Endometrium (tissue), 2 donors: ENCODE data around the gene DHRS1.

Experiments used
- FAIRE-seq: peaks from 2 replicates; lab custom pipeline; 2012; peaks lifted over from hg19 to GRCh38; lab: Jason Lieb, UNC
- donor health status: control.
- donor health status: control.

The DHRS1 gene

DNA sequence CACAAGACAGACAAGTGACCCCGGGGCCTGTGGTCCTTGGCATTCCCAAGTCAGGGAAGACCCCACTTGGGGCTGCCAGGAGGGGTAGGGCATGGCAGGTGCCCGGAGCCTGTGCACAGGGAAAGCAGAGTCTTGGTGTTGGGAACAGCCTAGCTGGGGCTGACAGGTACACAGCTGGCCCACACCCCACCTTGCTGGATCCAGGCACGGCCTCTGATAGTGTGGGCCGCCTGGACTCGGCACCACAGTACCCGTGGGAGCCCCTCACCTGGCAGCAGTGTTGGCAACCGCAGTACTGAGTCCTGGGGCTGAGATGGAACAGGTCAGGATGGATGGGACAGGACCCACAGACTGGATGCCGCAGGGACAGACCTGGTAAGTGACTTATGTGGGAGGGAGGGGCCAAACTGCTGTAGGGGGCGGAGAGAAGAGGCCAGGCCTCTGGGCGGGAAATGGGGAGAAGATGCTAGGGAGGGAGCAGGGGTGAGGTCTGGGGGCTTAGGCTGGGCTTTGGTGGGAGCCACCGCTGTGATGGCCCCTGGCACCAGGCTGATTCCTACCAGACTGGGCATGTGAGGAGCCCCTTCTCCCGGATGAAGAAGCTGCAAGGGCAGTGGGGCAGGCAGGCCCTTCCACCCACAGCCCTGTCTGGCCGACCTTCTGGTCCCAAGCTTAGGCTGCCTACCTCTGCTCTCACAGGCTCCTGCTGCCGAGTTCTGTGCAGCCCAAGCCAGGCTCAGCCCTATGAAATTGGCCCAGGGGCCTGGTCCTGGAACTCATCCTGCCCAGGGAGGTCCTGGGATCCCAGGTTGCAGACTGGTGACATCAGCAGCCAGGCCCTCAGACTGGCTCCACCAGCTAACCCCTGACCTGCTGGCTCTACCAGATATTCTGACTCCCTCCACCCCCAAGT is 36.5 kb downstream of the DHRS1 start, which contains the start of gene TGM1:
TSS of gene TGM1 (minus strand) at position 357 of the 913 bp plus-strand sequence. CDS start 825 bp downstream, outside the sequence.
- FAIRE-seq, result no peak

DNA sequence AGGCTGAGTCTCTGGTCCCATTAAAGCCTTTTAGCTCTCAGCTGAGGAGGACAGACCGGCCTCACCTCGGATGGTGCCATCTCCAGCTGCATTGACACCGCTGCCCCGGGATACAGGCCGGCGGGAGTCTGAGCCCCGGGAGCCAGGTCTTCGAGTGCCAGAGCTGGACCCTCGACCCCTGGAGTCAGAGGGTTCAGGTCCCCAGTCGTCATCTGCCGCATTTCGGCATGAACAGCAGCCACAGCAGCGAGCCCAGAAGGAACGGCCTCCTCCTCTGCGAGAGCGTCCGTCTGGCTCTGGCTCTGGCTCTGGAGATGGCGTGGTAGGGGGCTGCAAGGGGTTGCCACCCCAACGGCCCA is 37.6 kb downstream of the DHRS1 start:
- no peak for FAIRE-seq

DNA sequence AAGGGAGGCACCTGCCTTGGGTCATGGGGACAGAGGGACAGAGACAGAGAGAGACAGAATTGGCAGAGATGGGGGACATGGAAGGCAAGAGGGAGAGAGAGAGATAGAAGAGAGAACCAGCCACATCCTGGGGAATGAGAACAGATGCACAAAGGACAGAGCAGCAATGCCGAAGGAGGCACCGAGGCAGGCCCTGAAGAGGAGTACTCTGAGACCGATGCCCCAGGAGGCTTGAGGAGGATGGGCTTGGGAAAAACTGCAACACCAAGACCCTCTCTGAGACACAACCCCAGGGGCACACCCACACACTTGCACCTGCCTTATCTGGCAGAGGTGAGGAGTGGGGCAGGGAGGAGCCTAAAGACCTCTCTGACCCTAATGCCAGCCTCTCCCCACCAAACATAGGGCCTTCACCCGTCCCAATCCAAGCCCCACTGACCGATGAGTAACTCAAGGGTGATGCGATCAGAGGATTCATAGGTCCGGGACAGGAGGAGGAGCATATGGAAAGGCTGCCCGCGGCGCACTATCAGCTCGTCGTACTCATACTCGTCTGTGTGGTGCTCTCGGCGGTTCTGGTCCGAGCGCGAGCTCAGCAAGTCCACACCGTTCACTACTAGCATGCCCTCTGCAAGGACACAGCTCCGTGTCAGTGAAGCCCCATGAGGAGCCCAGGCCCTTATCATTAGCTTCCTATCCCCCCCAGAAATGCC is 38.2 kb downstream of the DHRS1 start:
- no peak for FAIRE-seq

DNA sequence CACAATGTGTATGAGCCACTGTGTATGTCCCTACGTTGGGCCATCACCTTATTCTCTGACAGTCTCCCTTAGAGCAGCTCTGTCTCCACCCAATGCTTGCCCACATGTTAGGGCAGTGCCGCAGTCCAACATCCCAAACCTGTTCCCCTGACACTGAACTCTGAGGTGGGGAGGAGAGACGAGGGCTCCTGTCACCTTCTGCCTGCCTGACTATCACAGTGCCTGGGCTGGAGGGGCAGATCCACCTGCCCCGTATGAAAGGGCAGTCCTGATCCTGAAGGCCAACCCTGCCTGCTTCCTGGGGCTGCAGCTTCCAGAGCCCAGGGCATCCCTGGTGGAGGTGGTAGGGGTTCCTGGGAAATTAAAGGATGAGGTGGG is 38.8 kb downstream of the DHRS1 start:
- FAIRE-seq, result no peak

DNA sequence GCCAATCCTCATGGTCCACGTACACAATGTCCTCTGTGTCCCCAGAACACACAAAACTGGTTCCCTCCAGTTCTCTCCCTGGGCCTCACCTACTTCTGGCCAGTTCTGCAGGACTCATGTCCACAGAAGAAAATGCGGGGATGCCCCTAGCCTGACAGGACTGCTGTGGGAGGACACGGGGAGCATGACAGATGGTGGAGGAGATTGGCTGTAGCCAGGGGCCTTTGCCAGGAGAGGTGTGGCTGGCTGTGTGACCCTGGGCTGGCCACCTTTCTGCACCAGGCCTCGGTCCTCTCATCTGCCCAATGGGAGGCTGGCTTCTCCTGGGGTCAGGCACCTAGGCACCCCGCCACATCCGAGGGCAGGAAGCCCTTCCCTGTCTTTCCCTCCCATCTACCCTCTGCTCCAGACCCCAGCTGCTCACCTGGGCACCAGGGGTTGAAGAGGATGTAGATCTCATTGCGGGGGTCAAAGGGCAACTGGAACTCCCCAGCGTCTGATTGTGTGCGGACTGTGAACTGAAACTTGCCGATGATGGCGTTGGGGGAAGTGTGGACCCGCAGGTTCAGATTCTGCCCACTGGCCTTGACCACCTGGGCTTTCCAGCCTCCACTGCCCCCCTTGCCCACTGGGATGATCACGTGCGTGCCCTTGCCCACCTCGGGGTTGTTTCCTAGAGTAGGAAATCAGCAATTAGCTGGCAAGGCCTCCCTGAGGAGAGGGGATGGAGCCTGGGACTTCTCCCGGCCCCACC is 39.4 kb downstream of the DHRS1 start:
- FAIRE-seq, result no peak

DNA sequence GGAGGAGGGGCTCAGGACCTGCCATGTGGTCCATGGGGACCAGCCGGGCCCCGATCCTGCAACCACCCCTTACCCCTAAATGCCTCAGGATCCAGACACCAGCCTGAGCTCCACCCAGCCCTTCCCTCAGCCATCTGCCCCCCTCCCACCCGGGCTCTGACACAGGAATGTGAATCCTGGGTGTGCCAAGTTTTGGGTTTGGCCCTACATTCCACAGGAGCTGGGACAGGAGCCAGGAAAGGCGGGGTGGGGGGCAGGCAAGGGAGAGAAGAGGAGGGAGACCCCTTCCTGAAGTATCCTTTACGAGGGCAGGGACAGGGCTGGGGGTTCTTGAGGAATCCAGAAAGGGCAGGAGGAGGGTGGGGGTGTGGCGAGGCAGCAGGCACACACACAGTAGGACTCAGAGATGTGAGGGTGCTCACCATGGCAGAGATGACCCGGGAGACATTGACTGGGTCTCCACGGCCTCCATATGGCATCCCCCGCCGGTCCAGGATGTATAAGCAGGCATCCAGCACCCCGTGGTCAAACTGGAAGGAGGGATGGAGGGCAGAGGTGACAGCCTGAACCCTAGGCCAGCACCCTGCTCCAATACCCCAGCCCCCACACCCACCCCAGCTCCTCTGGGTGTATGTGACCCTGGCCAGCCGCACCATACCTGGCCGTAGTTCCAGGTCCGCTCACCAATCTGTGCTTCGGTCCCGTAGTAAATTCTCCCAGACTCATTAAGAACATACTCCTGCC is 40.1 kb downstream of the DHRS1 start:
- no peak for FAIRE-seq

DNA sequence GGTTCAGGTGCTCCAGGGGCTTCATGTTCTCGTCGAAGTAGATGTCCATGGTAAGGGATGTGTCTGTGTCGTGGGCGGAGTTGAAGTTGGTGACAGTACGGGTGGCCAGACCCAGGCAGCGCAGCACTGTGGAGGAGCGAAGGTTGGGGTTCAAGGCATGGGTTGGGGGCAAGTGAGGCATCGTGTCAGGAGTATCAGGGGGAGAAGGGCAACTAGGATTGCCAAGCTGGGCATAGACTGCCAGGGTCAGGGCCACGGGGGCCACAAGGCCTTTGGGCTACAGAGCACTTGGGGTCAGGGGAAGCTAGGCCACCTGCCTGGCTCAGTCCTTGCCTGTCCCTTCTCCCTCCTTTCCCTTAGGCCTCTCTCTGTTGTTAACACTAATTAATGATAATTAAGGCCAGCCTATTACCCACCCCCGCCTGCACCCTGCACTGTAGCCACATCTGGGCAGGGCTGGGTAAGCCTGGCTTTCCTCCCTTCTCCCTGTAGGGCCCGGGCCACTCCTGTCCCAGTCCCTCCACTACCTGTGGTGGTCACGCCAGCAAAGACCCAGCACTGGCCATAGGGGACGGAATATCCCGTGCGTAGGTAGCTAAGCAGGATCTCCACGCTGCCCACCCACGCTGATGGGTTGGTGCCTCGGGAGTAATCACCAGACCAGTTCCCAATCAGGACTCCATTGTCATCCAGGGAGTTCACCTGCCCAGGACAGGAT is 40.9 kb downstream of the DHRS1 start:
- no peak for FAIRE-seq

DNA sequence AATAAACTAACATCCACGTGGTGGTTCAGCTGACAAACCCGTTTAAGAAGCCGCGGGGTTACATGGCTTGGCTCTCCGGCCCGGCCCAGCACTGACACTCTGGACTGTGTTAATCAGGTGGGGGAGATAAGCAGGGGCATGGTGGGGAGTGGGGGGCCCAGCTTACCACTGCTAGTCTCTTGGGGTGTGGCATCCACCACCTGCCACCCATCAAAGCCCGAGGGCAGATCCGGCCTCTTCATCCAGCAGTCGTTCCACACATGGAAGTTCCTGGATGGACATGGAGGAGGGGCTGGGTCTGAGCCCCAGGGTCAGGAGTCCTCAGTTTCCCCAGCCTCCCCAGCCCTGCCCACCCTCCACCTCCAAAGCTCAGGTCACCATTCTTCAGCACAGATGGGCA is 41.5 kb downstream of the DHRS1 start:
- FAIRE-seq, result no peak

DNA sequence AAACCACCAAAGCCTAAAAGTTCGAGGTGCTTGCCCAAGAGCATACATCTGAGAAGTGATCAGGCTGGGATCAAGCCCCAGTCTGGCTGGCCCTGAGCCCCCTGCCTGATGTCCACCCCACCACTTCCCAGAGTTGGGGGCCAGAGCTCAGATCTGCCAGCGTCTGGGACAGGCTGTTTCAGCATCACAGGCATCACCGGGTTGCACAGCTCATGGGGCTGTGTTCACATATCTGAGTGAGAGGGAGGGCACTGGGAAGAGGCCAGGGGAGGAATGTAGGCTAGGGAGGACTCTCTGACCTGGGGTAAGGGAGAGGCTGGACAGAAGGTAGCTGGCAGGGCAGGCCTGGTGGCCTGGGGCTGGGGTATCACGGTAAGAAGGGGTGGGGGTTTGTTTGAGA is 42.6 kb downstream of the DHRS1 start:
- FAIRE-seq, result no peak

DNA sequence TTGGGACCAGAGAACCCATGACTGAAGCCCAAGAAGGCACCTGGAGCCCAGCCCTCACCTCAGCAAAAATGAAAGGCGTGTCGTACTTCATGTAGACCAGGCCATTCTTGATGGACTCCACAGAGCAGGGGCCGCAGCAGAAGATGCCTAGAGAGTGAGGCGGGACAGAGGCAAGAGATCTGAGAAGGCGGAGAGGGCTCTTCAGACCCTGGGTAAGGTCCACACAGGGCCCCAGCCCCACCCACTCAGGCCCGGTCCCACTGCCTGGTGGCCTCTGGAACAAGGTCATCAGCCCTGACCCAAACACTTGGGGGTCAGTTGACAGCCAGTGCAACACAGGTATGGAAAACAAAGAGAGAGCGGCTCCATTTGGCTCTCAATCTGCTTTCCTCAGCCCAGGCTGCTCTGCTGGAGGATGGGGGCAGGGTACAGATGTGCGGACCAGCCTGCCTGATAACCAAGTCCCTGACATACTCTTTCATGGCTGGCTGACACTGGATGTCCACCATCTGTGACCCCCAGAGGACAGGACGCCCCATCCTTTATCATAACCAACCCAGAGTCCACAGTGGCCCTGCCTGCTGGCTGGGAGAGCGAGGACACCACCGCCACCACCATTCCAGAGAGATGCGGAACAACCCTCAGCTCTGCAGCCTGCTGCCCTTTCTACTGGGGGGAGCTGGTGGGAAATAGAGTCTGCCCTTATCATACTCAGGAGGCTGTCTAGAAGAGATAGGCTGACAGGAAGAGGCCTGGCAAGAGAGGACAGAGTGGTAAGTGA is 43.5 kb downstream of the DHRS1 start:
- FAIRE-seq, result no peak

DNA sequence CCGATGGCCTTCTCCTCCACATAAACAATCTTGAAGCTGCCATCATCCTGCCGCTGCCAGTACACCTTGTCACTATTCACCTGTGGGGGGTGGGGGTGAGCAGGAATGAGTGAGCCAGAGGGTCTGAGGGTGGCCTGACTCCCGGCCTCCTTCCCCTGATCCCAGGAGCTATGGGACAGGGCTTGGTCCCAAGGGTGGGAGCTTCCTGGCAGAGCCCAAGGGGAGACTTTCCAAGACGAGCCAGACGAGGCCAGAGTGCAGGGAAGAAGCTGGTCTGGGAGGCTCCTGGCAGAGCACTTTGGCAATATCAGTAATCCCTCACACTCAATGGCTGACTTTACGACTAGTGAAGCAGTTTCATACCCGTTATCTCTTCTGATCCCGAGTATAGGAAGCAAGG is 44.1 kb downstream of the DHRS1 start:
- no peak for FAIRE-seq

DNA sequence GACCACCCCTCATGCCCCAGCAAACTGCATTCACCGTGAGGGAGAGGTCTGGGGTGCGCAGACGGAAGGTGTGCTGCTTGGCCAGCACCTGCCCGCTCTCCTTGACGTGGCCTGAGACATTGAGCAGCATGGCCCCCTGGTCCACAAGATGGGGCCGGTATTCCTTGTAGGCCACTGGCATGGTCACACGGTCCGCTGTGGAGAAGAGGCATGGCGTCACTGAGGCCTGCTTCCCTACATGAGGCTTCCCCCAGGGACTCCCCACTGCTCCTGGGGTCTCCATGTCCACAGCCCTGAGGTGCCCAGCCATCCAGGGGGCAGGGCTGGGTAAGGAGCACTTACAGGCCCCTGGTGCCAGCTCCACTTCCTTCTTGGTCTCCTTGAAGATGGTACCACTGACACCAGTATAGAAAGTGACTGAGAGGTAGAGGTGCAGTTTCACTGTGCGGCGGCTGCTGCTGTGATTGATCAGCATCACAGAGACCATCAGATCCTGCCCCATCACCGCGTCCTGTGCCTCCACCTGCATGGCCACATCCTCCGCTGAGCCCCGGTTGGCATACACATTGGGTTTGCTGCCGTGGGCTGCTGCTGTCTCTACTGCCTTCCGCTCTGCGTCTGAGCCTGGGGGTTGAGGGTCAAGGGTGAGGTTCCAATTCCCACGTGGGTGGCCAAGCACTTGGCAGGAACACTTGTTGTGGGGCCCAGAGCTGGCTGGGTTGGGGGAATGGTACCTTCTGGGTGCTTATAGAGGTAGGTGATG is 44.8 kb downstream of the DHRS1 start:
- FAIRE-seq, result no peak

DNA sequence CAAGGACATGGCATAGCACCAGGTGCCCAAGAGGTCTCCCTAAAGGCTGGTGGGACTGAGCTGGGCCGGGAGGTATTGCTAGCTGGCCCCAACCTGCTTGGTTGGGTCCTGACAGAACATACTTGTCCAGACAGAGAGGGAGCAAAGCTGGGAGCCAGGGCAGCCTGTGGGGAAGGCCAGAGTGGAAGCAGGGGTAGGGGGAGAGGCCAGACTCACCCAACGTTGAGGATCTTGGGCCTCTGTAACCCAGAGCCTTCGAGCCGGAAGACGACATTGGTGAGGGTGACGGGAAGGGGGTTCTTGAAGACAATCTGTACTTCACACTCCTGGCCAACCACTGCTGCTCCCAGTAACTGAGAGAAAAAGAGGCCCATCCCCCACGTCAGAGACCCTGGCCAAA is 45.6 kb downstream of the DHRS1 start:
- FAIRE-seq, result no peak

DNA sequence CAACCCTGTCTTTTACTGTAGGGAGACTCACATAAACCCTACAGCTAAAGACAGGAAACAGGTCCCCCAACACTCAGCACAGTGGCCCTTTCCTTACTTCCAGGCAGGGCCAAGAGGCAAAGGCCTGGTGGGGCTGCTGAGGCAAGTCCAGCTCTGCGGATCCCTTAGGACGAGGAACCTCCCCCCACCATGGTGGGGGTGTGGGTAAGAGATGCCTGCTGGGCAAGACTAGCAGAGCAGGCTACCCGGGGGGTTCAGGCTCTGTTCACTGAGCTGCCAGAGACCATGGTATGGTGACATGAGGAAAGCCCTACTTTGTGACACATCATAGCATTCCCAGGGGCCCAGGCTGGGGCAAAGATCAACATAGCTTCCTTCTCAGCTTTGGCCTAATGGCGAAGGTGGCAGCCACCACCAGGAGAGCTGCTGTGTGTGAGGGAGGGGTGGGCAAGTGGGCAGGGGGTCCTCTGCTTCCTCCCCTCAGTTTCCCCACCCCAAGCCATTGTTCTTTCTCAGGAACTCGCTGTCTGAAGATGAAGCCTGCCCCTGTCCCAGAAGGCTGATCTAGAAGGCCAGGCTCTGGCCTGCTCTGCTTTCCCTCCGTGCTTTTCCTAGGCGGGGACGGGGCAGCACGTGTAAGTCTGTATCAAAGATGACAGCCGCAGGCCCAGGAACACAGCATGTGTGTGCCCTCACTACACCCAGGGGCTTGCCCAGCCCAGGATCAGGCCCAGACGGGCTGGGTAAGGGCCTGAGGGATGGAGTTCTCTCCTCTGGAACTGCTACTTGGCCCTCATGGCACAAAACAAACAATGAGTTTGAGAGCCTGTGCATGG is 47.1 kb downstream of the DHRS1 start:
- FAIRE-seq, result no peak

DNA sequence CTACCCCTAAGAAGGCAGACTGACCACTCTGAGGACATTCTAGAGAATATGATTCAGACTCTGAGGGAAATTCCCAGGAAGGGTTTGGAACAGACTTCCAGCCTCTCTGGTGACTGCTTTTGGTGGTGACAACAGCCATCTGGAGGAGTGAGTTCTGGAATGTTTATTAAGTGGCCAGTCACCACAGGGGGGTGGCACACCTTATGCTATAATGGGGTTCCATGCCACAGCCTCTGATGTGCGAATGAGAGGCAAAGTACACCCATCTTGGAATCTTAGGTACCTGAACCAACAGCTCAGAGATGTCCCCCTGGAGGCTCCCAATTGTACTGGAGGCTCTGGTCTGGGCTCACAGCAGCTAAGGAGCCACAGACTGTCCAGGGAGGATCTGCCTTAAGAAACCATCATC is 47.7 kb downstream of the DHRS1 start:
- FAIRE-seq, result no peak

DNA sequence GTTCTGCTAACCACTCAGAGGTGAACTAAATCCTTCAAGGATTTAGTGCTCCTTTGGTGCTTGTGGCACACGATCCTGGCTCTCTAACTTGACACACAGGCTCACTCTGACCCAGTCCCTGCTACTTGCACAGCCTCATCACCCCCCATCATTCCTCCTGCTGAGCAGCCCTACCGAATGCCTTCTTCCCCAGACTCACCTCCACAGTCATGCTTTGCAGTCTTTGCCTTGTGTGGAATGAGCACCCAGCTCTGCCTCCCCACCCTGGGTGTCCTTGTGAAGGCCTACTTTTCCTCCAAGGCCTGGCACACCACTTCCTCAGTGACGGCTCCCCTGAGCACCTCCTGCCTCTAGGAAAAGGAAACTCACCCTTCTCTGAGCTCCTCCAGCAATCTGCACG is 49.2 kb downstream of the DHRS1 start:
- FAIRE-seq, result no peak

DNA sequence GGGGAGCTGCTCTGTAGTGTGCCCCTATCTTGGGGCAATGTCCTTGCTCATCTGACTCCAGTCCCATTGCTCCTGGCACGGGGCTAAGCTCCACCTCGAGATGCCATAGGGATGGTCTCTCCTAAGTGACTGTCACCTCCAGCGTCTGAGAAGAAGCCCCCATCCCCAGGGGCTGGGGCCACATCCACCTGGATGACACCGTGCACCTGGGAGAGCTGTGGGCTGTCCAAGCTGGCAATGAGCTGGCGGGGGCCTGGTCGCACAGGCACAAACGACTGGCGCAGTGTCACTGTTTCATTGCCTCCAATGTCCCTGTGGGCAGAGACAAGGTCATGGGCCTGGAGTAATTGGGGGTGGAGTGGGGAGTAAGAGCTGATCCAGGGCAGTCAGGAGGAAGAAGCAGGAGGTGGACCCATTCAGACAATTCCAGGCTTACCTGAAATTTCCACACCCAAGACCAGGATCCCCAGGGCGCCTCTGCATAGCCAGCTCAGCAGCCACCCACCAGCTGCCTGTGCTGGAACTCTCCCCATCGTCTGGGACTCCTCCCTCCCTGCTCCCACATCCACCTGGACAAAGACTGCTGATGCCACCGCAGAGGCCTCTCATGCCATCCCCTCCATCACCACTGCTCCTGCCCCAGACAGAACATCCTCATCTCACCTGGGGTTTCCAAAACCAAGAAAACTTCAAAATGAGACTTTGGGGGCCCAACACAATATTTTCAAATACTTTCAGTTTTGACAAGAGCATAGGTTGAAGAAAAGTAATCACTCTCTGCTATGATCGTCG is 50.2 kb downstream of the DHRS1 start:
- FAIRE-seq, result no peak

DNA sequence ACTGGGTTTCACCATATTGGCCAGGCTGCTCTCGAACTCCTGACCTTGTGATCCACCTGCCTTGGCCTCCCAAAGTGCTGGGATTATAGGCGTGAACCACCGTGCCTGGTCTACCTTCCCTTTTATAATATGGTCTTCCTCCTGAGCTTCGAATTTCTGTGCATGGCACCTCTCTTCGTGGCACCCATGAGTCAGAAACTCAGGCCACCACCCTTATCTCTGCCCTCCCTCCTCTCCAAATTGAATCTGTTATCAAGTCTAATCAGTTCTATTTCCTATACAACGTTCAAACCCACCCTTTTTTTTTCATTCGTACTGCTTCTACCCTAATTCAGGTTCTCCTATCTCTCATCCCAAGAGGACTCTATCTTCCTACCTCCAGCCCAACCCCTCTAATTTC is 52.2 kb downstream of the DHRS1 start:
- no peak for FAIRE-seq
